ENCODE measurements around the gene TANC1. TPM values are rescaled to one million over a fixed set of nuclear protein-coding genes. Genes with fewer than 3 reads are reported as not detected.

Gene TANC1
- total and polyA plus RNA-seq, 3 donors from 2014 or later = 8.6 to 19.3 (median 16.2) TPM

- TF ChIP-seq, protein P1, sequence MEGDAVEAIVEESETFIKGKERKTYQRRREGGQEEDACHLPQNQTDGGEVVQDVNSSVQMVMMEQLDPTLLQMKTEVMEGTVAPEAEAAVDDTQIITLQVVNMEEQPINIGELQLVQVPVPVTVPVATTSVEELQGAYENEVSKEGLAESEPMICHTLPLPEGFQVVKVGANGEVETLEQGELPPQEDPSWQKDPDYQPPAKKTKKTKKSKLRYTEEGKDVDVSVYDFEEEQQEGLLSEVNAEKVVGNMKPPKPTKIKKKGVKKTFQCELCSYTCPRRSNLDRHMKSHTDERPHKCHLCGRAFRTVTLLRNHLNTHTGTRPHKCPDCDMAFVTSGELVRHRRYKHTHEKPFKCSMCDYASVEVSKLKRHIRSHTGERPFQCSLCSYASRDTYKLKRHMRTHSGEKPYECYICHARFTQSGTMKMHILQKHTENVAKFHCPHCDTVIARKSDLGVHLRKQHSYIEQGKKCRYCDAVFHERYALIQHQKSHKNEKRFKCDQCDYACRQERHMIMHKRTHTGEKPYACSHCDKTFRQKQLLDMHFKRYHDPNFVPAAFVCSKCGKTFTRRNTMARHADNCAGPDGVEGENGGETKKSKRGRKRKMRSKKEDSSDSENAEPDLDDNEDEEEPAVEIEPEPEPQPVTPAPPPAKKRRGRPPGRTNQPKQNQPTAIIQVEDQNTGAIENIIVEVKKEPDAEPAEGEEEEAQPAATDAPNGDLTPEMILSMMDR (IDR thresholded peaks at IDR 0.05) = no peak
- TF ChIP-seq POLR2A (IDR thresholded peaks at IDR 0.05) = no peak
- H3K4me1 ChIP-seq = no peaks in the 10 kb centered on the region
- H3K9me3 ChIP-seq = no peaks in the 10 kb centered on the region
- no peaks in the 10 kb centered on the region for H3K36me3 ChIP-seq (ENCODE audit: low read depth, missing control alignments)
- no peak for DNase-seq
- no peak overlapping the region for H3K4me3 ChIP-seq
- 86 to 88% methylated on average over 12 of the region's 12 CpGs for WGBS, 2 donors
- no peaks in the 10 kb centered on the region for H3K27me3 ChIP-seq
- H3K27ac ChIP-seq = no peak overlapping the region
- intact Hi-C loops (cut with DNase I; ENCODE audit: low total_unique reads) = no loop called here
Measured at GRCh38 chr2:159251296-159252173, 283.1 kb downstream of the TANC1 start.

- no peak for DNase-seq
- Histone ChIP-seq H3K36me3 (ENCODE audit: low read depth, missing control alignments) (no peaks in the 10 kb centered on the region), H3K27me3 (no peaks in the 10 kb centered on the region), H3K9me3 (no peaks in the 10 kb centered on the region), H3K27ac (no peak overlapping the region), H3K4me1 (no peaks in the 10 kb centered on the region), H3K4me3 (no peak overlapping the region)
- TF ChIP-seq, protein P1 (IDR thresholded peaks at IDR 0.05) = no peak
- TF ChIP-seq POLR2A (IDR thresholded peaks at IDR 0.05) = no peak
- intact Hi-C loops (cut with DNase I; ENCODE audit: low total_unique reads) = no loop called here
- 94 to 96% methylated on average over 4 of the region's 4 CpGs for WGBS, 2 donors
Measured at GRCh38 chr2:159252905-159253304, 284.5 kb downstream of the TANC1 start.

GRCh38 chr2:159256159-159256558 lies 287.7 kb downstream of the TANC1 start:
- intact Hi-C loops (cut with DNase I; ENCODE audit: low total_unique reads) = no loop called here
- no peak for DNase-seq
- Histone ChIP-seq H3K36me3 (ENCODE audit: low read depth, missing control alignments) (no peaks in the 10 kb centered on the region), H3K27me3 (no peaks in the 10 kb centered on the region), H3K4me1 (no peaks in the 10 kb centered on the region), H3K4me3 (no peak overlapping the region), H3K9me3 (no peaks in the 10 kb centered on the region), H3K27ac (no peak overlapping the region)
- 54 to 64% methylated on average over 2 of the region's 2 CpGs for WGBS, 2 donors
- TF ChIP-seq, protein P1 (IDR thresholded peaks at IDR 0.05) = no peak
- no peak for TF ChIP-seq POLR2A (IDR thresholded peaks at IDR 0.05)

DNA sequence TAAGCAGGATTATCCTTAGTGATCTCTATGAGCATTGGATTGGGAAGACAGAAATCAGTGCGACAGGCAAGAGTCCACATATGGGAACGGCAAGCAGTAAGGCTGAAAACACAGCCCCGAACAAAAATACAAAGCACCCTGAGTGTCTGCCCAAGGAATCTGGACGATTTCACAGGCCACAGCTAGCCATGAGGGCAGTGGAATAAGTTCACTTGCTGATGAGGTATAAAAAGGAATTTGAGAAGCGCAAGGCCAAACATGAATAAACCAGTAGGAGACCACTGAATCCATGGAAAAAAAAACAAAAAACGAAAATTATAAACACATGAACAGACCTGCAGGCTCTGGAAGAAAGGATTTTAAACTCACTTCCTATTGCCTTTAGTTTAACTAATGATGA lies 293.8 kb downstream of the TANC1 start:
- 76 to 84% methylated on average over 6 of the region's 6 CpGs for WGBS, 2 donors
- DNase-seq = no peak
- TF ChIP-seq, protein P1 (IDR thresholded peaks at IDR 0.05) = no peak
- no peak for TF ChIP-seq POLR2A (IDR thresholded peaks at IDR 0.05)
- Histone ChIP-seq H3K27me3 (no peaks in the 10 kb centered on the region), H3K9me3 (no peaks in the 10 kb centered on the region), H3K27ac (no peak overlapping the region), H3K4me3 (no peak overlapping the region), H3K36me3 (ENCODE audit: low read depth, missing control alignments) (no peaks in the 10 kb centered on the region), H3K4me1 (no peaks in the 10 kb centered on the region)
- intact Hi-C loops (cut with DNase I; ENCODE audit: low total_unique reads) = no loop called here

GRCh38 chr2:159262904-159263303 lies 294.5 kb downstream of the TANC1 start:
- WGBS, 2 donors = 88 to 92% methylated on average over 5 of the region's 5 CpGs
- Histone ChIP-seq H3K27ac (no peak overlapping the region), H3K4me3 (no peak overlapping the region), H3K27me3 (no peaks in the 10 kb centered on the region), H3K36me3 (ENCODE audit: low read depth, missing control alignments) (no peaks in the 10 kb centered on the region), H3K9me3 (no peaks in the 10 kb centered on the region), H3K4me1 (no peaks in the 10 kb centered on the region)
- intact Hi-C loops (cut with DNase I; ENCODE audit: low total_unique reads) = no loop called here
- TF ChIP-seq, protein P1 (IDR thresholded peaks at IDR 0.05) = no peak
- no peak for TF ChIP-seq POLR2A (IDR thresholded peaks at IDR 0.05)
- no peak for DNase-seq

Measured in testis (tissue), 3 donors.